Hepatocyte (in vitro differentiated cells): ENCODE results near the gene TGM4. TPM values are rescaled to one million over a fixed set of nuclear protein-coding genes. Genes with fewer than 3 reads are reported as not detected.

Experiments used
- DNase-seq: peaks from one replicate; pipeline ENCODE4 v3.0.0-alpha.2; 2016; ENCODE audit warnings: low spot score
- H2AFZ ChIP-seq: fragments of 200-600 bp; sonication (generic); 2 replicates; pipeline ENCODE4 v1.6.0; 2016; ENCODE audit warnings: antibody characterized with exemption, mild to moderate bottlenecking
- H3K27ac ChIP-seq: fragments of 200-600 bp; sonication (generic); 2 replicates; pipeline ENCODE4 v1.5.1; 2016; ENCODE audit warnings: mild to moderate bottlenecking
- H3K27me3 ChIP-seq: fragments of 200-600 bp; sonication (generic); 2 replicates; pipeline ENCODE4 v1.6.1; 2016
- H3K36me3 ChIP-seq: fragments of 200-600 bp; sonication (generic); replicated peaks from 2 replicates; pipeline ENCODE4 v1.5.1; 2016; ENCODE audit warnings: low read depth; ENCODE audit not compliant: insufficient read depth
- H3K4me1 ChIP-seq: fragments of 200-600 bp; sonication (generic); 2 replicates; pipeline ENCODE4 v1.5.1; 2016; ENCODE audit warnings: mild to moderate bottlenecking, moderate library complexity; ENCODE audit not compliant: insufficient read depth
- H3K4me2 ChIP-seq: fragments of 200-600 bp; sonication (generic); 2 replicates; pipeline ENCODE4 v1.6.0; 2016
- H3K4me3 ChIP-seq: fragments of 200-600 bp; sonication (generic); 2 replicates; pipeline ENCODE4 v1.5.1; 2016; ENCODE audit warnings: mild to moderate bottlenecking
- H3K79me2 ChIP-seq: fragments of 200-600 bp; sonication (generic); 2 replicates; pipeline ENCODE4 v1.6.0; 2017; ENCODE audit warnings: mild to moderate bottlenecking
- H3K9me2 ChIP-seq: fragments of 200-600 bp; sonication (generic); replicated peaks from 2 replicates; pipeline ENCODE4 v1.6.0; 2017; ENCODE audit warnings: mild to moderate bottlenecking; ENCODE audit not compliant: insufficient read depth
- H3K9me3 ChIP-seq: fragments of 200-600 bp; sonication (generic); 2 replicates; pipeline ENCODE4 v1.5.1; 2016; ENCODE audit warnings: low read depth, mild to moderate bottlenecking
- H4K20me1 ChIP-seq: fragments of 200-600 bp; sonication (generic); 2 replicates; pipeline ENCODE4 v1.6.0; 2016; ENCODE audit warnings: mild to moderate bottlenecking; ENCODE audit not compliant: insufficient read depth, poor library complexity, severe bottlenecking
- CTCF ChIP-seq: fragments of 200-600 bp; sonication (generic); IDR thresholded peaks from 2 replicates; pipeline ENCODE4 v1.5.1; 2016; ENCODE audit warnings: antibody characterized with exemption, mild to moderate bottlenecking; ENCODE audit not compliant: poor library complexity
- EZH2 ChIP-seq: fragments of 200-600 bp; sonication (generic); IDR thresholded peaks from 2 replicates; pipeline ENCODE4 v1.6.1; 2016; ENCODE audit warnings: antibody characterized with exemption, mild to moderate bottlenecking, borderline replicate concordance
- EZH2phosphoT487 ChIP-seq: fragments of 200-600 bp; sonication (generic); IDR thresholded peaks from one replicate; pipeline ENCODE4 v1.6.1; 2018; ENCODE audit warnings: antibody characterized with exemption, mild to moderate bottlenecking, low read depth, moderate library complexity; ENCODE audit not compliant: unreplicated experiment, severe bottlenecking
- WGBS: methylation state at CpG from one replicate; pipeline ENCODE4 v1.1.6; 2016; ENCODE audit warnings: low lambda C conversion rate; ENCODE audit errors: missing lambda C conversion rate; 5-methylcytosine and 5-hydroxymethylcytosine counted together
- polyA plus RNA-seq: library from polyadenylated mRNA; unstranded; fragments of >200 nt; fragmentation: Nextera tagmentation; extraction: Ambion mirVana; gene quantifications from 2 replicates; pipeline ENCODE4 v1.2.1, GENCODE V29; 2016
- total RNA-seq: library from RNA; depleted of rRNA; stranded (reverse); fragments of >200 nt; gene quantifications from 2 replicates; pipeline ENCODE4 v1.2.3, GENCODE V29; 2014

TGM4 gene
- total and polyA plus RNA-seq, 2 experiments from 2014 or later, result 0.43 TPM; not detected in 1

GRCh38 chr3:44920081-44920480 is 45.7 kb downstream of the TGM4 start:
- TF ChIP-seq CTCF (no peak), EZH2phosphoT487 (no peak), EZH2 (no peak)
- no peaks in the 10 kb centered on the region for H3K9me3 ChIP-seq
- no peaks in the 10 kb centered on the region for H3K27me3 ChIP-seq
- H3K4me1 ChIP-seq, result no peaks in the 10 kb centered on the region
- no peaks in the 10 kb centered on the region for H3K9me2 ChIP-seq
- H4K20me1 ChIP-seq, result no peaks in the 10 kb centered on the region
- no peak overlapping the region for H3K4me3 ChIP-seq
- H3K36me3 ChIP-seq, result no peaks in the 10 kb centered on the region
- H3K27ac ChIP-seq, result peak overlapping the region; percentile 20
- no peak for DNase-seq
- 100% methylated on average over 3 of the region's 3 CpGs for WGBS
- no peak overlapping the region for H3K4me2 ChIP-seq
- no peaks in the 10 kb centered on the region for H3K79me2 ChIP-seq
- no peak overlapping the region for H2AFZ ChIP-seq

- Histone ChIP-seq H2AFZ (no peak overlapping the region), H3K79me2 (no peaks in the 10 kb centered on the region), H3K27me3 (no peaks in the 10 kb centered on the region), H4K20me1 (no peaks in the 10 kb centered on the region), H3K27ac (no peak overlapping the region), H3K4me3 (no peak overlapping the region), H3K9me2 (no peaks in the 10 kb centered on the region), H3K9me3 (no peaks in the 10 kb centered on the region), H3K4me1 (no peaks in the 10 kb centered on the region), H3K4me2 (no peak overlapping the region), H3K36me3 (no peaks in the 10 kb centered on the region)
- no peak for DNase-seq
- 93% methylated on average over 3 of the region's 3 CpGs for WGBS
- TF ChIP-seq CTCF (no peak), EZH2phosphoT487 (no peak), EZH2 (no peak)
Measured at GRCh38 chr3:44923632-44924456, 49.4 kb downstream of the TGM4 start.

- H3K4me1 ChIP-seq, result no peaks in the 10 kb centered on the region
- H2AFZ ChIP-seq, result no peak overlapping the region
- no peaks in the 10 kb centered on the region for H3K9me3 ChIP-seq
- WGBS, result 86% methylated on average over 5 of the region's 5 CpGs
- H4K20me1 ChIP-seq, result no peaks in the 10 kb centered on the region
- no peaks in the 10 kb centered on the region for H3K36me3 ChIP-seq
- no peak for TF ChIP-seq EZH2phosphoT487
- no peak for TF ChIP-seq EZH2
- TF ChIP-seq CTCF, result no peak
- H3K9me2 ChIP-seq, result no peaks in the 10 kb centered on the region
- H3K4me2 ChIP-seq, result no peak overlapping the region
- no peak overlapping the region for H3K4me3 ChIP-seq
- DNase-seq, result no peak
- no peak overlapping the region for H3K27ac ChIP-seq
- H3K79me2 ChIP-seq, result no peaks in the 10 kb centered on the region
- H3K27me3 ChIP-seq, result no peaks in the 10 kb centered on the region
Measured at GRCh38 chr3:44924457-44925084, 50.2 kb downstream of the TGM4 start.
